PC-3 (cell line): Measurements from ENCODE around the gene SLC33A1.

Source experiments
- CTCF ChIP-seq: fragments of 300-600 bp; sonication (generic); conservative IDR thresholded peaks from 2 replicates; pipeline ENCODE4 v1.5.1; 2017; ENCODE audit warnings: antibody characterized with exemption, low read depth, mild to moderate bottlenecking, low read length
- EZH2 ChIP-seq: fragments of 300-600 bp; sonication (generic); IDR thresholded peaks from one replicate; pipeline ENCODE4 v1.6.1; 2017; ENCODE audit warnings: antibody characterized with exemption, mild to moderate bottlenecking, low read length; ENCODE audit not compliant: unreplicated experiment
- EZH2phosphoT487 ChIP-seq: fragments of 300-600 bp; sonication (generic); IDR thresholded peaks from 2 replicates; pipeline ENCODE4 v1.6.1; 2018; ENCODE audit warnings: mild to moderate bottlenecking, antibody characterized with exemption, low read length, borderline replicate concordance

GRCh38 chr3:155895379-155895900 lies 41.2 kb upstream of the SLC33A1 start:
- TF ChIP-seq EZH2, result no peak
- no peak for TF ChIP-seq CTCF
- no peak for TF ChIP-seq EZH2phosphoT487
